ENCODE data around the gene SPTB.

DNA sequence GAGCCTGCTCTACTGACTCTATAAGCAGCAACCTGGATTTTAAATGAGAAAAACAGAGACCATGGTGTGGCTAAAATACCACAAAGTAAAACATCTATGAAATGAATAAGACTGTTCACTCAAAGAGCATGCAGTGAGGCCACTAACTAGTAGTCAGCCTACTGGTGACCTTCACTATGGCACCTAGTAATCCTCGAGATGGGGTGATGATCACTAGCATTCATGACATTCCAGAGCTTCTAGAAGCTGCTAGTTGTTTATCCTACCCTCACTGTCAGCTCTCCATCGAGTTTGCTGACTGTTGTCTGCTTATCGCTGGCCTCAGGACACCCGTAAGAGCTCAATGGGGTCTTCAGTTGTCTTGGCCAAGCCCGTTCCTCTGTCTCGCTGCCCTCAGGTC, 13.7 kb downstream of the SPTB start:
- TF ChIP-seq, protein P1, sequence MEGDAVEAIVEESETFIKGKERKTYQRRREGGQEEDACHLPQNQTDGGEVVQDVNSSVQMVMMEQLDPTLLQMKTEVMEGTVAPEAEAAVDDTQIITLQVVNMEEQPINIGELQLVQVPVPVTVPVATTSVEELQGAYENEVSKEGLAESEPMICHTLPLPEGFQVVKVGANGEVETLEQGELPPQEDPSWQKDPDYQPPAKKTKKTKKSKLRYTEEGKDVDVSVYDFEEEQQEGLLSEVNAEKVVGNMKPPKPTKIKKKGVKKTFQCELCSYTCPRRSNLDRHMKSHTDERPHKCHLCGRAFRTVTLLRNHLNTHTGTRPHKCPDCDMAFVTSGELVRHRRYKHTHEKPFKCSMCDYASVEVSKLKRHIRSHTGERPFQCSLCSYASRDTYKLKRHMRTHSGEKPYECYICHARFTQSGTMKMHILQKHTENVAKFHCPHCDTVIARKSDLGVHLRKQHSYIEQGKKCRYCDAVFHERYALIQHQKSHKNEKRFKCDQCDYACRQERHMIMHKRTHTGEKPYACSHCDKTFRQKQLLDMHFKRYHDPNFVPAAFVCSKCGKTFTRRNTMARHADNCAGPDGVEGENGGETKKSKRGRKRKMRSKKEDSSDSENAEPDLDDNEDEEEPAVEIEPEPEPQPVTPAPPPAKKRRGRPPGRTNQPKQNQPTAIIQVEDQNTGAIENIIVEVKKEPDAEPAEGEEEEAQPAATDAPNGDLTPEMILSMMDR (IDR thresholded peaks at IDR 0.05; ENCODE audit: low read depth, low read length) = no peak
- no peak for TF ChIP-seq EZH2phosphoT487 (IDR thresholded peaks at IDR 0.05; ENCODE audit: low read depth)
